ENCODE measurements around the gene SIAE. TPM values are rescaled to one million over a fixed set of nuclear protein-coding genes. Genes with fewer than 3 reads are reported as not detected.

Gene SIAE
- total and polyA plus RNA-seq, 2 of the 8 experiments (the other 6 are each of a cell fraction or from before 2014, with no cell fraction given), result 2.3 to 3.7 TPM

GRCh38 chr11:124693142-124693541 is 19.6 kb upstream of the SIAE start:
- no peak overlapping the region for H3K23ac ChIP-seq (ENCODE audit: insufficient read length)
- no peaks in the 10 kb centered on the region for H3K79me2 ChIP-seq (ENCODE audit: control insufficient read depth in 1 of 2, insufficient read depth in 2 of 2, low read length in 2 of 2)
- CTCF ChIA-PET (ENCODE audit: partially characterized antibody), result interaction anchor here (0.9 to 1.5 kb wide), 2 partner anchors 14 to 24 kb away, joined by 3 read pairs; no protein-coding TSS in a partner anchor
- no peak overlapping the region for H4K5ac ChIP-seq (ENCODE audit: insufficient read length, low read depth, low read length)
- DNase-seq (ENCODE audit: low read depth in 1 of 2, low spot score in 2 of 2) (no peak), FAIRE-seq (no peak)
- no peak overlapping the region for H3K14ac ChIP-seq (ENCODE audit: insufficient read length)
- H4K91ac ChIP-seq (replicated peaks; ENCODE audit: insufficient read length, low read length), result no peak overlapping the region
- no peaks in the 10 kb centered on the region for H3K79me1 ChIP-seq (ENCODE audit: low read depth, low read length)
- 98% methylated on average over 2 of the region's 2 CpGs; no CpG with 5 or more reads in 1 of the 2 experiments for WGBS, 2 experiments (ENCODE audit: extremely low coverage in 1 of 2, insufficient coverage in 1 of 2, insufficient read length in 1 of 2, insufficient replicate concordance in 2 of 2, low coverage in 1 of 2, low lambda C conversion rate in 2 of 2, missing lambda C conversion rate in 1 of 2)
- H2AFZ ChIP-seq (ENCODE audit: low read length), result no peak overlapping the region
- no peak overlapping the region for H3K4ac ChIP-seq (replicated peaks; ENCODE audit: insufficient read length, low read depth, low read length)
- POLR2A ChIA-PET (ENCODE audit: partially characterized antibody), result no interaction called here
- H4K8ac ChIP-seq (ENCODE audit: extremely low read depth, insufficient read depth, low read length), result no peak overlapping the region
- no peak overlapping the region for H3K27ac ChIP-seq (ENCODE audit: low read depth, low read length)
- no peak overlapping the region for H3K56ac ChIP-seq (replicated peaks; ENCODE audit: insufficient read length, low read depth, low read length)
- H3K27me3 ChIP-seq (replicated peaks in 1 of 4; ENCODE audit: control insufficient read depth in 3 of 4, extremely low read depth in 1 of 4, insufficient read depth in 3 of 4, low read length in 3 of 4), result peaks cover 0 to 4% (median 0%) of the 10 kb centered on the region in 4 experiments; a peak in 1 of 7 replicates
- no peak overlapping the region for H2BK20ac ChIP-seq (ENCODE audit: low read length)
- H2BK120ac ChIP-seq (replicated peaks; ENCODE audit: low read depth, low read length), result no peak overlapping the region
- H3K23me2 ChIP-seq (ENCODE audit: low read depth, low read length), result no peaks in the 10 kb centered on the region
- H2AK5ac ChIP-seq (ENCODE audit: low read depth, low read length), result no peak overlapping the region
- H4K20me1 ChIP-seq (replicated peaks in 1 of 2; ENCODE audit: control insufficient read depth in 1 of 2, insufficient read depth in 2 of 2, low read length in 2 of 2), result no peaks in the 10 kb centered on the region
- no peak overlapping the region for H3K9ac ChIP-seq (replicated peaks in 1 of 4; ENCODE audit: extremely low read depth in 1 of 4, low read depth in 3 of 4, low read length in 3 of 4)
- H2BK12ac ChIP-seq (ENCODE audit: low read depth, low read length), result no peak overlapping the region
- H3K4me3 ChIP-seq (ENCODE audit: extremely low read depth in 1 of 4, insufficient read depth in 2 of 4, low read depth in 3 of 4, low read length in 4 of 4), result no peak overlapping the region
- TF ChIP-seq BRCA1 (IDR thresholded peaks at IDR 0.05; ENCODE audit: low read depth, low read length) (no peak), ZNF274 (IDR thresholded peaks at IDR 0.05; ENCODE audit: borderline replicate concordance, extremely low read depth, low read length) (no peak)
- H3K36me3 ChIP-seq (ENCODE audit: control insufficient read depth in 2 of 4, insufficient read depth in 4 of 4, low read length in 3 of 4), result no peaks in the 10 kb centered on the region
- H3K4me2 ChIP-seq (ENCODE audit: insufficient read depth in 1 of 2, low read depth in 2 of 2, low read length in 2 of 2), result no peak overlapping the region
- H3K9me3 ChIP-seq (ENCODE audit: insufficient read depth in 2 of 2, low read depth in 1 of 2, low read length in 1 of 2), result no peaks in the 10 kb centered on the region
- H2BK15ac ChIP-seq (ENCODE audit: low read length), result no peak overlapping the region
- no peaks in the 10 kb centered on the region for H3K4me1 ChIP-seq (replicated peaks in 1 of 4; ENCODE audit: control insufficient read depth in 3 of 4, insufficient read depth in 4 of 4, low read length in 3 of 4)
- H2BK5ac ChIP-seq (ENCODE audit: low read depth, low read length), result no peak overlapping the region
- H3K18ac ChIP-seq (ENCODE audit: extremely low read depth, low read length), result no peak overlapping the region
